Measurements from ENCODE around the gene TXK.

The TXK gene

DNA sequence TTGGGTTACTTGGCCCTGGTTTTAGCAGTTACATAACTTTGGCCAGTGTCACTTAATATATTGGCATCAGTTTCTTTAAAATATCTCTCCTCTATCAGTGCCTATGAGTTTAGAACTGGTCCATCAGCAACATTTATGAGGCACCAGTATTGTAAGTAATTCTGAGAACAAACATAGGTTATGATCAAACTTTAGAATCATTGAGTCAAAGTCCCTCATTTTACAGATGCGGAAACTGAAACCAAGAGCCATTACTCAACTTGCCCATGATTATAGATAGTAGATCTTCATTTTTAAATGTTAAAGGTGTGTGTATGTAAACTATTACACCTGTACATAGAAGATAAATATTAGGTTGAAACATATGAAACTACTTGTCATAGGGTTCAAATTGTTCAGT, 113.0 kb downstream of the TXK start:
- no peak for DNase-seq (ENCODE audit: low read depth, low spot score)

DNA sequence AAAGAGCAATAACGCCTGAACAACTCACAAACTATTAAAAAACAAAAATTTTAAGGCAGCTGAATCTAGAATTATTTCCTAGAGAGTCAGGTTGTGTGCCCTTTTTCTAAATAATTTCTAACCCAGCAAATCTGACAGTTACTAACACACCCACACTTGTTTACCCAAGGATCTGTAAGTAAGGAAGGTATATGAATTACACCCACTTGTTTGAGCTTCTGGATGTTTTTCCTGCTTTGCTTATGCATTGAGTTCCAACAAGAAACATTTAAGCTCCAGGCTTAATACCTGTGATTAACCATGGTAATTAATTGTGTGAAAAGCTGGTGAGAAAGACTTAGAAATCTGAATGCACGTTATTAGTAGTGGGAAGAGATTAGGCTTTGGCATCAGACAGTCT, 115.9 kb downstream of the TXK start:
- DNase-seq (ENCODE audit: low read depth, low spot score) = no peak

DNA sequence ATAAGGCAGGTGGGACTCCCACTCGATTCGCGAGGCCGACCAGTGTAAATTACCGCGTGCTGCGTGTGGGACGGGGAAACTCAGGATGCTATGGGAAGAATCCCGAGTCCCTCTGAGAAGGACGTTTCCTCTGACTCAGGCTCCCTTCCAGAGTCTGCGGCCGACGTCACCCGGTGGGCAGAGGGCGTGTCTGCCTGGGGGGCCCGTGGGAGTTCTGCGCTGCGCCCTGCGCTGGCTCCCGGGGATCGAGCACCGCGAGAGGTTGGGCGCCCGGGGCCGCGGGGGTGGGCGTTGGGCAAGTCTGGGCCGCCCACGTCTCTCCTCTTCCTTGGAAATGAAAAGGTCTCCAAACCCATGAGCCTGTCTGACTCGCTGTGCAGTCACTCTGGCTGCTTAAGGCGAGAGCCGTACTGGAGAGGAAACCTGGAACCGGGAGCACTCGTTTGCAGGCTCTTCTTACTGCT, 116.9 kb downstream of the TXK start:
- DNase-seq (ENCODE audit: low read depth, low spot score) = no peak

Data from activated CD4-positive, CD25-positive, alpha-beta regulatory T cell treated with anti-CD3 and anti-CD28 coated beads, Interleukin-2, amount 50 U/mL, for 16 hours (primary cell).